Coronary artery (tissue), 2 donors: ENCODE measurements around the gene CDKN1A.

Source experiments
- DNase-seq: peaks from one replicate; pipeline ENCODE4 v3.0.0-alpha.2; 2017; ENCODE audit warnings: low spot score
- H3K27ac ChIP-seq, 2 donors: fragments of 200-600 bp; sonication (generic); one replicate each; pipeline ENCODE4 v1.5.1; 2016 to 2019
- H3K4me3 ChIP-seq: fragments of 200-600 bp; sonication (generic); 2 replicates; pipeline ENCODE4 v1.5.1; 2016; ENCODE audit warnings: mild to moderate bottlenecking, moderate library complexity
- CTCF ChIP-seq: fragments of 200-600 bp; sonication (generic); IDR thresholded peaks from one replicate; pipeline ENCODE4 v1.5.1; 2019; ENCODE audit warnings: antibody characterized with exemption

CDKN1A gene

DNA sequence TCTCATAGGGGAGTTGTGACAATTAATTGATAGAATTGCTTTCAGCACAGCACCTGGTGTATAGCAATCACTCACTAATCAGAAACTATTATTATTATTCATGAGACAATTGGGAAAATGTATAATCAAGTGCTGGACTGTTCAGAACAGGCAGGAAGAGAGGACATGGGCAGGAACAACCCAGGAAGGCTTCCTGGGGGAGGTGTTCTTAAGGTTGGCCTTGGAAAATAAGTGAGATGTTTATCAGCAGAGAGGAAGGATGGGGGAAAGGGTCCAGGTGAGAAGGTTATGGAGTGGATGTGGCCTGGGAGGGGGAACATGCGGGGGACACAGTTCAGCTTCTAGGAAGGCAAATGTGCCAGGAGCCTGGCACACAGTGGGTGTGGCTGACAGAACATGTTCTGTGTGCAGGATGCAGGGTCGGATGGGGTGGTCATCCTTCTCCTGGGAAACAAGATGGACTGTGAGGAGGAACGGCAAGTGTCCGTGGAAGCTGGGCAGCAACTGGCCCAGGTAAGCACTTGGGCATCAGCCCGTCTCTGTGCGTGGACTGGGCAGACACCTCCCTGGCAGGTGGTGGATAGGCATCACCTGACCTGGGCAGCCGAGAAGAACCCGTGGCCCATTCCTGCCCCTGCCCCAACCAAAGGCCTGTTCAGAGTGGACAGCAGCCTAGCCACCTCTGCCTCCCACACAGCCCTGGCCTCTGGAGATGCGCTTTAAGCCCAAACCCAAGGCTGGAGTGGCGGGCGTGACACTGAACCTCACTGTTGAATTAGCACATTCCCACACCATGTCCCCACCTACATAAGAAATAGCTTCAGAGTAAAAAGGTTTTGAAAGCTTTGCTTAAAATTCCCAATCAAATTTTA lies 50.0 kb downstream of the CDKN1A start:
- no peak for TF ChIP-seq CTCF
- Histone ChIP-seq H3K4me3 (no peak overlapping the region), H3K27ac (no peak overlapping the region)
- no peak for DNase-seq

GRCh38 chr6:36729161-36729524 lies 50.6 kb downstream of the CDKN1A start:
- no peak overlapping the region for H3K4me3 ChIP-seq
- TF ChIP-seq CTCF, result no peak
- H3K27ac ChIP-seq, result no peak overlapping the region
- no peak for DNase-seq

DNA sequence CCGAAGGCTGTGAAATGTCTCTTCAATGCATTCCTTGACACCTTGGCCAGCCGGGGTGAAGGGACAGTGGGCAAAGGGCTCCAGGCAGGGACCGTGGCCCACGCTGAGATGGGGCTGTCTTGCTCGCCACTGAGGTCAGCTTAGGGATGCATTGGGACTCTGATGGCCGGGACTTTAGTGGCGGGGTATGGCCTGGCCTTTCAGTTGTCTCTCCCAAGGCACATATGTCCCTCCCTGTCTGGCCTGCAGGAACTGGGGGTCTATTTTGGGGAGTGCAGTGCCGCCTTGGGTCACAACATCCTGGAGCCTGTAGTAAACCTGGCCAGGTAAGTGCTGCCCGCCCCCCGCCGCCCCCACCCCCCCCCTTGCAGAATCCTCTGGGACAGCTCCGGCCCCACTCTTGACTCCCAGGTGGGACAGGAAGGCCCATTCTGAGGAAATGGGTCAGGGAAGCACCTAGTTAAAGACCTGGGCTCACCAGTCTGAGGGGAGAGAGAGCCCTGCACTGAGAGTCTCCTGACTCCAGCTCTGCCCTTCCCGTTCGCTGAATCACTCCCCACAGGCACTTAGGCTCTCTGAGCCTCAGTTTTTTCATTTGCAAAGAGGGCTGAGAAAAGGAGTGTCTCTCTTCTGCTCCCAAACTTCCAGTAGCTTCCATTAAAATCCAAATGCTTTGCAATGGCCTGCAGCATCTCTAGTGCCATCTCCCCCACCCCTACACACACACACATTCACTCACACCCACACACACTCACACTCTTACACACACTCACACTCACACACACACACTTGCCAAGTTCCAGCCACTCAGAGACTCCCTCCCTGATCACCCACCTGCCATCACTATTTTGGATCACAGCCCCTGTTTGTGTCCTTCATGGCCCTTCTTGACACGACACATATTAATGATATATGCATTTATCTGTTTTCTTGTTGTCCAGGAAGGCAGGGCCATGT lies 52.2 kb downstream of the CDKN1A start:
- no peak for DNase-seq
- no peak overlapping the region for H3K27ac ChIP-seq
- H3K4me3 ChIP-seq, result no peak overlapping the region
- TF ChIP-seq CTCF, result no peak

DNA sequence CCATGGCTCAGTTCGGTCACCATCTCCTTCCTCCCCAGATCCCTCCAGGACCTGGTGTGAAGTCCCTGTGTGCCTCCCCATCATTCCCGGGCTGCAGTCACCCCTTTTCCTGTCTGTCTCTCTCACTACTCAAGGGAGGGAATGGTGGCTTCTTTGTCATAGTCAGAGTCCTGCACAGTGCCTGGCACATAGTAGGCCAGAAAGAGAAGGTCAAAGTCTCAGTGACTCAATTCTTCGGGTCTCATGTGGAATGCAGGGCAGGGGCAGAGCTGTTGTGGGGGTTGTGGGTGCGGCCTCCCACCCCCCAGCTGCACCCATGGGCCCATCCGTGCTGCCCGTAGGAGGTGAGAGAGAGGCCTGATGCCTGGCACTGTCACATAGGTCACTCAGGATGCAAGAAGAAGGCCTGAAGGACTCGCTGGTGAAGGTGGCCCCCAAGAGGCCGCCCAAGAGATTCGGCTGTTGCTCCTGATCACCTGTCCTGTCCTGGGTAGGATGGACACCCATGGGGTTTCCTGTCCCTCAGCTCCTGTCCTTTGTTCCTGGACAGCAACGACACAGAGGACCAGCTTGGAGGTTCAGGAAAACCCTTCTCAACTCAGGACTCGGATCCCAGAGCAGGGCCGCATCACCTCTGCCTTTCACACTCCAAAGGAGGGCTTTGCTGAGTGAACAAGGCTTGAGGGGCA lies 53.3 kb downstream of the CDKN1A start:
- no peak overlapping the region for H3K4me3 ChIP-seq
- no peak for TF ChIP-seq CTCF
- no peak for DNase-seq
- H3K27ac ChIP-seq, result no peak overlapping the region

DNA sequence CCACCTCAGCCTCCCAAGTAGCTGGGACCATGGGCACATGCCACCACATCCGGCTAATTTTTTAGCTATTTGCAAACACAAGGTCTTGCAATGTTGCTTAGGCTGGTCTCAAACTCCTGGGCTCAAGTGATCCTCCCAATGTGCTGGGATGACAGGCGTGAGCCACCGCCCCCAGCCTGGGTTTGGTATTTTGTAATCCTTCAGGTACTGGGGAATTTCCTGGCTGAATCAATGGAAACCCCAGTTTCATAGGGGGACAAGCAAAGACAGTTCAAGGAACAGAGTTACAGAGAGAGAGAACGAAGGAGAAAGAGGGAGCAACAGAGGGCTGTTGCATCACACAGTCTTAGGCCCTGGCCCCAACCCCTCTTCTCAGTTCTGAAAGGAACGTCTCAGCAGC lies 54.8 kb downstream of the CDKN1A start:
- TF ChIP-seq CTCF, result no peak
- H3K27ac ChIP-seq, result no peak overlapping the region

GRCh38 chr6:36734486-36735060 lies 56.1 kb downstream of the CDKN1A start:
- TF ChIP-seq CTCF, result no peak
- no peak for DNase-seq
- Histone ChIP-seq H3K4me3 (peak overlapping the region; percentile 63), H3K27ac (peak overlapping the region; percentile 88 to 89)

More for the DNA sequence above, 54.8 kb downstream of the CDKN1A start:
- DNase-seq, result no peak
- no peak overlapping the region for H3K4me3 ChIP-seq
